ENCODE results near the gene GRM4. TPM values are rescaled to one million over a fixed set of nuclear protein-coding genes. Genes with fewer than 3 reads are reported as not detected.

GRM4 gene
- total and polyA plus RNA-seq, 9 of the 15 experiments (the other 6 are each of a cell fraction or from before 2014, with no cell fraction given), result 0.18 TPM; not detected in 8

DNA sequence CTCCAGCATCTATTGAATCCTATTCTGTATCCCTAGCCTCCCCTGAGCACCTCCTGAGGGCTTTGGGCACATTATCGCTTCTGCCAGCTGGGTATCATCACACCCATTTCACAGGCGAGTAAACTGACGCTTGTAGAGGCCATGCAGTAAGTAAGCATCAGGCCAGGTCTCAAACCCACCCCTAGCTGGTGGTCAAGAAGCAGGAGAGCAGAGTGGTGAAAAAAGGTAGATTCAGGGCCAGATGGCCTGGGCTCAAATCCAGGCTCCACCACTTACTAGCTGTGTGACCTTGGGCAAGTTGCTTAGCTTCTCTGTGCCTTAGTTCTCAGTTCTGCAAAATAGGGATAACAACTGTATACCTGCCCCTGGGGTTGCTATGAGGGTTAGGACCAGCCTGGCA, 19.9 kb downstream of the GRM4 start (continued):
- TF ChIP-seq PTBP1 (IDR thresholded peaks at IDR 0.05; ENCODE audit: low read depth, low read length) (0 out of 2 replicates have a peak, but pooled peaks have one; percentile 73), HDAC2 (IDR thresholded peaks at IDR 0.05) (peak; percentile 62; the same call in 1 of the 2 replicates), ZNF79 (CRISPR knock-in tag; IDR thresholded peaks at IDR 0.05; ENCODE audit: low read depth) (no peak), PYGO2 (tag; IDR thresholded peaks at IDR 0.05) (no peak), SRSF9 (IDR thresholded peaks at IDR 0.05; ENCODE audit: borderline replicate concordance, low read depth, low read length) (no peak), MTA1 (IDR thresholded peaks at IDR 0.05; ENCODE audit: borderline replicate concordance) (0 out of 2 replicates have a peak, but pooled peaks have one; percentile 25), TFAP4 (CRISPR knock-in tag; IDR thresholded peaks at IDR 0.05; ENCODE audit: borderline replicate concordance) (no peak), NEUROD1 (IDR thresholded peaks at IDR 0.05; ENCODE audit: borderline replicate concordance, low read depth, low read length, partially characterized antibody) (no peak), ZFP36 (IDR thresholded peaks at IDR 0.05; ENCODE audit: low read depth, low read length, partially characterized antibody) (peak; percentile 79), SMARCB1 (IDR thresholded peaks at IDR 0.05; ENCODE audit: insufficient read length, low read depth) (no peak), ADNP (tag; IDR thresholded peaks at IDR 0.05) (peak; percentile 84), POLR2AphosphoS5 (IDR thresholded peaks at IDR 0.05; ENCODE audit: control insufficient read depth, insufficient read depth, low read depth, low read length) (no peak), KDM1A (IDR thresholded peaks at IDR 0.05) (peak; percentile 79 to 82), C11orf30 (IDR thresholded peaks at IDR 0.05; ENCODE audit: low read depth) (no peak), IRF1 (CRISPR knock-in tag; IDR thresholded peaks at IDR 0.05; ENCODE audit: borderline replicate concordance) (no peak), E2F6 (IDR thresholded peaks at IDR 0.05; ENCODE audit: borderline replicate concordance in 1 of 2, extremely low read depth in 1 of 2, insufficient read depth in 1 of 2, insufficient read length in 1 of 2, low read depth in 1 of 2, low read length in 1 of 2, poor library complexity in 1 of 2, severe bottlenecking in 1 of 2) (no peak), SPI1 (IDR thresholded peaks at IDR 0.05; ENCODE audit: borderline replicate concordance, low read depth, low read length) (no peak), GABPA (tag; conservative IDR thresholded peaks at IDR 0.05; ENCODE audit: low read depth) (no peak), RBM25 (IDR thresholded peaks at IDR 0.05; ENCODE audit: low read depth, low read length, severe bottlenecking) (peak; percentile 96)
- TF ChIP-seq, protein P1, sequence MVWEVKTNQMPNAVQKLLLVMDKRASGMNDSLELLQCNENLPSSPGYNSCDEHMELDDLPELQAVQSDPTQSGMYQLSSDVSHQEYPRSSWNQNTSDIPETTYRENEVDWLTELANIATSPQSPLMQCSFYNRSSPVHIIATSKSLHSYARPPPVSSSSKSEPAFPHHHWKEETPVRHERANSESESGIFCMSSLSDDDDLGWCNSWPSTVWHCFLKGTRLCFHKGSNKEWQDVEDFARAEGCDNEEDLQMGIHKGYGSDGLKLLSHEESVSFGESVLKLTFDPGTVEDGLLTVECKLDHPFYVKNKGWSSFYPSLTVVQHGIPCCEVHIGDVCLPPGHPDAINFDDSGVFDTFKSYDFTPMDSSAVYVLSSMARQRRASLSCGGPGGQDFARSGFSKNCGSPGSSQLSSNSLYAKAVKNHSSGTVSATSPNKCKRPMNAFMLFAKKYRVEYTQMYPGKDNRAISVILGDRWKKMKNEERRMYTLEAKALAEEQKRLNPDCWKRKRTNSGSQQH (CRISPR knock-in tag; IDR thresholded peaks at IDR 0.05), result no peak
- TF ChIP-seq, protein P2, sequence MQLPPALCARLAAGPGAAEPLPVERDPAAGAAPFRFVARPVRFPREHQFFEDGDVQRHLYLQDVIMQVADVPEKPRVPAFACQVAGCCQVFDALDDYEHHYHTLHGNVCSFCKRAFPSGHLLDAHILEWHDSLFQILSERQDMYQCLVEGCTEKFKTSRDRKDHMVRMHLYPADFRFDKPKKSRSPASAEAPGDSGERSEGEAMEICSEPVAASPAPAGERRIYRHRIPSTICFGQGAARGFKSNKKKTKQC (CRISPR knock-in tag; IDR thresholded peaks at IDR 0.05), result no peak
